OCI-LY7 (cell line): ENCODE data around the gene SIX1.

ENCODE experiments used
- CTCF ChIP-seq: fragments of 200-600 bp; sonication (generic); conservative IDR thresholded peaks from 2 replicates; pipeline ENCODE4 v1.5.1; 2014; ENCODE audit warnings: mild to moderate bottlenecking, antibody characterized with exemption, low read length, moderate library complexity, mixed read lengths
- EZH2phosphoT487 ChIP-seq: fragments of 200-600 bp; sonication (generic); IDR thresholded peaks from 2 replicates; pipeline ENCODE4 v1.6.1; 2018; ENCODE audit warnings: low read depth, borderline replicate concordance, mild to moderate bottlenecking, mixed run types, antibody characterized with exemption, low read length, moderate library complexity, mixed read lengths

GRCh38 chr14:60632777-60633176 is 16.5 kb downstream of the SIX1 start:
- no peak for TF ChIP-seq CTCF
- TF ChIP-seq EZH2phosphoT487 = no peak
